HEK293 (cell line): ENCODE data around the gene ANKRD44.

Source experiments
- CTCF ChIA-PET: fragments of 350-600 bp; formaldehyde crosslinking; extraction: SDS; loops from one replicate; lab custom pipeline; 2021; ENCODE audit warnings: antibody characterized with exemption; lab: Yijun Ruan, JAX
- POLR2A ChIA-PET: fragments of 300-600 bp; formaldehyde crosslinking; extraction: SDS; loops from one replicate; lab custom pipeline; 2020; ENCODE audit warnings: antibody characterized with exemption, inconsistent platforms; lab: Yijun Ruan, JAX
- H3K27ac ChIP-seq: fragments of 200-500 bp; sonication (Bioruptor generic); 2 replicates; pipeline ENCODE4 v1.5.1; 2014; ENCODE audit warnings: low read depth, low read length, control low read depth, inconsistent platforms; ENCODE audit errors: extremely low read depth
- H3K36me3 ChIP-seq, 2 experiments: fragments of 200-500 bp in 1 of 2; sonication (Bioruptor generic) in 1 of 2; 1 replicate in 1 of 2; 2 replicates in 1 of 2; pipeline ENCODE4 v1.5.1; 2014 to 2017; ENCODE audit warnings: inconsistent platforms in 2 of 2, low read length in 2 of 2; ENCODE audit not compliant: control insufficient read depth in 2 of 2, insufficient read depth in 1 of 2
- H3K4me1 ChIP-seq: fragments of 200-500 bp; sonication (Bioruptor generic); 2 replicates; pipeline ENCODE4 v1.5.1; 2014; ENCODE audit warnings: mild to moderate bottlenecking, low read length, inconsistent platforms; ENCODE audit not compliant: control insufficient read depth, insufficient read depth
- H3K4me3 ChIP-seq: 2 replicates; pipeline ENCODE4 v1.5.1; 2011; ENCODE audit warnings: low read depth, mild to moderate bottlenecking, control low read depth, low read length, moderate library complexity
- H3K9me3 ChIP-seq: fragments of 200-500 bp; sonication (Bioruptor generic); 2 replicates; pipeline ENCODE4 v1.5.1; 2014; ENCODE audit warnings: low read depth, low read length, inconsistent platforms; ENCODE audit not compliant: control insufficient read depth, insufficient read depth
- GLIS2 ChIP-seq: fragments of 450-650 bp; formaldehyde crosslinking; IDR thresholded peaks from 2 replicates; pipeline ENCODE4 v1.5.1; 2016; ENCODE audit warnings: missing biosample characterization, missing genetic modification characterization
- HOXC10 ChIP-seq: sonication (generic); formaldehyde crosslinking; IDR thresholded peaks from 2 replicates; pipeline ENCODE4 v1.8.1; 2023; ENCODE audit warnings: mild to moderate bottlenecking, missing genetic modification reagents
- KLF10 ChIP-seq: fragments of 450-650 bp; IDR thresholded peaks from 2 replicates; pipeline ENCODE4 v1.5.1; 2018; ENCODE audit warnings: missing biosample characterization, mild to moderate bottlenecking, missing genetic modification characterization
- WT1 ChIP-seq: fragments of 450-650 bp; formaldehyde crosslinking; IDR thresholded peaks from 2 replicates; pipeline ENCODE4 v1.5.1; 2016; ENCODE audit warnings: missing biosample characterization, missing genetic modification characterization
- ZBTB48 ChIP-seq: fragments of 450-650 bp; formaldehyde crosslinking; IDR thresholded peaks from 2 replicates; pipeline ENCODE4 v1.5.1; 2016; ENCODE audit warnings: missing biosample characterization, missing genetic modification characterization
- ZEB2 ChIP-seq: fragments of 450-650 bp; formaldehyde crosslinking; IDR thresholded peaks from 2 replicates; pipeline ENCODE4 v1.5.1; 2016; ENCODE audit warnings: missing biosample characterization, missing genetic modification characterization
- ZFP3 ChIP-seq: fragments of 450-650 bp; formaldehyde crosslinking; IDR thresholded peaks from 2 replicates; pipeline ENCODE4 v1.5.1; 2016; ENCODE audit warnings: low read depth, missing biosample characterization, missing genetic modification characterization
- ZNF138 ChIP-seq: fragments of 450-650 bp; formaldehyde crosslinking; IDR thresholded peaks from 2 replicates; pipeline ENCODE4 v1.5.1; 2016; ENCODE audit warnings: missing biosample characterization, missing genetic modification characterization, borderline replicate concordance
- ZNF16 ChIP-seq: fragments of 450-650 bp; formaldehyde crosslinking; IDR thresholded peaks from 2 replicates; pipeline ENCODE4 v1.5.1; 2016; ENCODE audit warnings: low read depth, missing biosample characterization, missing genetic modification characterization
- ZNF266 ChIP-seq: fragments of 450-650 bp; formaldehyde crosslinking; IDR thresholded peaks from 2 replicates; pipeline ENCODE4 v1.5.1; 2016; ENCODE audit warnings: missing biosample characterization, missing genetic modification characterization, low read depth
- ZNF335 ChIP-seq: fragments of 450-650 bp; formaldehyde crosslinking; conservative IDR thresholded peaks from 2 replicates; pipeline ENCODE4 v1.5.1; 2016; ENCODE audit warnings: missing biosample characterization, missing genetic modification characterization
- ZNF341 ChIP-seq: fragments of 450-650 bp; formaldehyde crosslinking; IDR thresholded peaks from 2 replicates; pipeline ENCODE4; 2016; ENCODE audit warnings: low read depth, missing biosample characterization, missing genetic modification characterization
- ZNF433 ChIP-seq: fragments of 450-650 bp; formaldehyde crosslinking; IDR thresholded peaks from 2 replicates; pipeline ENCODE4 v1.5.1; 2016; ENCODE audit warnings: missing biosample characterization, missing genetic modification characterization, low read depth
- ZNF521 ChIP-seq: fragments of 450-650 bp; formaldehyde crosslinking; IDR thresholded peaks from 2 replicates; pipeline ENCODE4 v1.5.1; 2017; ENCODE audit warnings: missing biosample characterization, mild to moderate bottlenecking, missing genetic modification characterization
- ZNF561 ChIP-seq: fragments of 450-650 bp; IDR thresholded peaks from 2 replicates; pipeline ENCODE4 v1.5.1; 2018; ENCODE audit warnings: missing biosample characterization, missing genetic modification characterization, borderline replicate concordance
- ZNF596 ChIP-seq: fragments of 450-650 bp; IDR thresholded peaks from 2 replicates; pipeline ENCODE4 v1.5.0; 2018; ENCODE audit warnings: missing biosample characterization, mild to moderate bottlenecking, missing genetic modification characterization, moderate library complexity
- ZNF623 ChIP-seq: fragments of 450-650 bp; formaldehyde crosslinking; IDR thresholded peaks from 2 replicates; pipeline ENCODE4 v1.5.1; 2016; ENCODE audit warnings: missing biosample characterization, missing genetic modification characterization
- ZNF664 ChIP-seq: fragments of 450-650 bp; formaldehyde crosslinking; IDR thresholded peaks from 2 replicates; pipeline ENCODE4 v1.5.1; 2016; ENCODE audit warnings: missing biosample characterization, missing genetic modification characterization
- ZNF76 ChIP-seq: fragments of 450-650 bp; formaldehyde crosslinking; IDR thresholded peaks from 2 replicates; pipeline ENCODE4; 2016; ENCODE audit warnings: low read depth, missing biosample characterization, missing genetic modification characterization, borderline replicate concordance
- ZNF791 ChIP-seq: fragments of 450-650 bp; formaldehyde crosslinking; IDR thresholded peaks from 2 replicates; pipeline ENCODE4 v1.5.1; 2016; ENCODE audit warnings: missing biosample characterization, missing genetic modification characterization
- ZNF792 ChIP-seq: fragments of 450-650 bp; formaldehyde crosslinking; IDR thresholded peaks from 2 replicates; pipeline ENCODE4 v1.5.1; 2016; ENCODE audit warnings: missing biosample characterization, missing genetic modification characterization
- ZNF843 ChIP-seq: fragments of 450-650 bp; formaldehyde crosslinking; IDR thresholded peaks from 2 replicates; pipeline ENCODE4 v1.5.1; 2016; ENCODE audit warnings: missing biosample characterization, missing genetic modification characterization
- TF ChIP-seq, protein P1 (sequence below): fragments of 450-650 bp; formaldehyde crosslinking; IDR thresholded peaks from 2 replicates; pipeline ENCODE4 v1.5.1; 2017; ENCODE audit warnings: missing biosample characterization, missing genetic modification characterization
- TF ChIP-seq, protein P2 (sequence below): fragments of 450-650 bp; formaldehyde crosslinking; IDR thresholded peaks from 2 replicates; pipeline ENCODE4 v1.5.1; 2017; ENCODE audit warnings: missing biosample characterization, mild to moderate bottlenecking, missing genetic modification characterization, moderate library complexity
- TF ChIP-seq, protein P3 (sequence below): fragments of 450-650 bp; IDR thresholded peaks from 2 replicates; pipeline ENCODE4 v1.5.1; 2018; ENCODE audit warnings: missing biosample characterization, missing genetic modification characterization

Gene ANKRD44

DNA sequence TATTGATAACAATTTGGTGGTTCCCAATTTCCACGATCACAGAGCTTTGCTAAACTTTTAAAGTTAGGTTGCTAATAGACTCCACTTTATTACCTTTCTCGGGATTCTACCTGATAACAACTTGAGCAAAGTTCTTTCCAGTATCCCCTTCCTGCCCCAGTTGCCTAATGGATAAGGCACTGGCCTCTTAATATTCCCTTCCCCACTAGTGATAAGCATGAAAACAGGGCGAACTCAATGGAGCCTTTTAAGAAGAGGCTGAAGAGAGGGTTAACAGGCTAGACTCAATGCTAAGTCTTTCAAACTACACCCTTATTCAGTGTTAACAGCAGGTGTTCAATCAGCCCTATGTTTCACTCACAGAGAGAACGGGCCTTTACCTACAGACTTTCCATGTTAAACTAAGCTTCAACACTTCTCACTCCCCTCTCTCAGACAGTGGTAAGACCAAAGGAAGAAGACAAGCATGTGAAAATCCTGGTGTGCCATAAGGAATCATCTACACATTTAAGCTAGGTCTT is 75.8 kb downstream of the ANKRD44 start:
- H3K27ac ChIP-seq, result no peak overlapping the region
- CTCF ChIA-PET, result interaction anchor here (0.6 to 1.1 kb wide), 3 partner anchors 18 to 75 kb away, joined by 3 to 4 read pairs (median 3); no protein-coding TSS in a partner anchor
- no peak for TF ChIP-seq ZNF664
- TF ChIP-seq WT1, result no peak
- no peak for TF ChIP-seq ZBTB48 (tag by site-specific recombination)
- no peak for TF ChIP-seq ZNF138 (tag by site-specific recombination)
- no peak for TF ChIP-seq ZNF843 (tag by site-specific recombination)
- no peak for TF ChIP-seq ZNF335 (tag by site-specific recombination)
- no peak for TF ChIP-seq ZNF341 (tag by site-specific recombination)
- TF ChIP-seq ZNF596 (tag by site-specific recombination), result no peak
- TF ChIP-seq GLIS2 (tag by site-specific recombination), result no peak
- no peak for TF ChIP-seq ZNF266 (tag by site-specific recombination)
- TF ChIP-seq ZEB2 (tag by site-specific recombination), result no peak
- no peak for TF ChIP-seq HOXC10 (CRISPR knock-in tag)
- TF ChIP-seq, all 188 proteins: peak for 0
- POLR2A ChIA-PET, result interaction anchor here (0.7 kb wide), 1 partner anchor 66 kb away, joined by 5 read pairs; no protein-coding TSS in a partner anchor
- H3K4me3 ChIP-seq, result no peak overlapping the region
- H3K36me3 ChIP-seq, result no peaks in the 10 kb centered on the region
- H3K4me1 ChIP-seq, result no peaks in the 10 kb centered on the region
- no peaks in the 10 kb centered on the region for H3K9me3 ChIP-seq

DNA sequence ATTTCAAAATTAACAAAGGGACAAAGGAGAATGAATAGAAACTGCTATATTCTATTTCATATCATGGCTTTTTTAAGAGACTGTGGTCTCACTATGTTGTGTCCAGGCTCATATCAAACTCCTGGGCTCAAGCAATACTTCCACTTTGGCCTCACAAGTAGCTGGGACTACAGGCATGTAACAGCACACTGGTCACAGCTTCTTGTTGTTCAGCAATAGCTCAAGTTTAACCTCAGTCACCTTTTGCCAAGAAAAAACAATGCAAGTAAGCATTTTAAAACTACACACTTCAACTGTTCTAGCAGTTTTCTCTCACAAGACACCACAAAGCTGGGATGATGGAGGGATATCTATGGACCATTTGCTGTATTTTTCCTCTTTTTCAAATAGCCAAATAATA is 77.1 kb downstream of the ANKRD44 start:
- no peaks in the 10 kb centered on the region for H3K9me3 ChIP-seq
- H3K27ac ChIP-seq, result no peak overlapping the region
- H3K36me3 ChIP-seq, result no peaks in the 10 kb centered on the region
- no peak overlapping the region for H3K4me3 ChIP-seq
- TF ChIP-seq ZNF792 (tag by site-specific recombination) (no peak), KLF10 (tag by site-specific recombination) (no peak), ZNF561 (no peak), ZNF623 (tag by site-specific recombination) (no peak), ZFP3 (tag by site-specific recombination) (no peak), ZNF791 (tag by site-specific recombination) (no peak), ZNF266 (tag by site-specific recombination) (no peak), ZNF76 (tag by site-specific recombination) (no peak), ZNF433 (tag by site-specific recombination) (no peak), ZNF16 (no peak), ZNF521 (no peak)
- TF ChIP-seq, protein P1, sequence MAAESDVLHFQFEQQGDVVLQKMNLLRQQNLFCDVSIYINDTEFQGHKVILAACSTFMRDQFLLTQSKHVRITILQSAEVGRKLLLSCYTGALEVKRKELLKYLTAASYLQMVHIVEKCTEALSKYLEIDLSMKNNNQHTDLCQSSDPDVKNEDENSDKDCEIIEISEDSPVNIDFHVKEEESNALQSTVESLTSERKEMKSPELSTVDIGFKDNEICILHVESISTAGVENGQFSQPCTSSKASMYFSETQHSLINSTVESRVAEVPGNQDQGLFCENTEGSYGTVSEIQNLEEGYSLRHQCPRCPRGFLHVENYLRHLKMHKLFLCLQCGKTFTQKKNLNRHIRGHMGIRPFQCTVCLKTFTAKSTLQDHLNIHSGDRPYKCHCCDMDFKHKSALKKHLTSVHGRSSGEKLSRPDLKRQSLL (tag by site-specific recombination), result no peak
- TF ChIP-seq, protein P2, sequence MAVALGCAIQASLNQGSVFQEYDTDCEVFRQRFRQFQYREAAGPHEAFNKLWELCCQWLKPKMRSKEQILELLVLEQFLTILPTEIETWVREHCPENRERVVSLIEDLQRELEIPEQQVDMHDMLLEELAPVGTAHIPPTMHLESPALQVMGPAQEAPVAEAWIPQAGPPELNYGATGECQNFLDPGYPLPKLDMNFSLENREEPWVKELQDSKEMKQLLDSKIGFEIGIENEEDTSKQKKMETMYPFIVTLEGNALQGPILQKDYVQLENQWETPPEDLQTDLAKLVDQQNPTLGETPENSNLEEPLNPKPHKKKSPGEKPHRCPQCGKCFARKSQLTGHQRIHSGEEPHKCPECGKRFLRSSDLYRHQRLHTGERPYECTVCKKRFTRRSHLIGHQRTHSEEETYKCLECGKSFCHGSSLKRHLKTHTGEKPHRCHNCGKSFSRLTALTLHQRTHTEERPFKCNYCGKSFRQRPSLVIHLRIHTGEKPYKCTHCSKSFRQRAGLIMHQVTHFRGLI (tag by site-specific recombination), result no peak
- TF ChIP-seq, protein P3, sequence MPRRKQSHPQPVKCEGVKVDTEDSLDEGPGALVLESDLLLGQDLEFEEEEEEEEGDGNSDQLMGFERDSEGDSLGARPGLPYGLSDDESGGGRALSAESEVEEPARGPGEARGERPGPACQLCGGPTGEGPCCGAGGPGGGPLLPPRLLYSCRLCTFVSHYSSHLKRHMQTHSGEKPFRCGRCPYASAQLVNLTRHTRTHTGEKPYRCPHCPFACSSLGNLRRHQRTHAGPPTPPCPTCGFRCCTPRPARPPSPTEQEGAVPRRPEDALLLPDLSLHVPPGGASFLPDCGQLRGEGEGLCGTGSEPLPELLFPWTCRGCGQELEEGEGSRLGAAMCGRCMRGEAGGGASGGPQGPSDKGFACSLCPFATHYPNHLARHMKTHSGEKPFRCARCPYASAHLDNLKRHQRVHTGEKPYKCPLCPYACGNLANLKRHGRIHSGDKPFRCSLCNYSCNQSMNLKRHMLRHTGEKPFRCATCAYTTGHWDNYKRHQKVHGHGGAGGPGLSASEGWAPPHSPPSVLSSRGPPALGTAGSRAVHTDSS (tag by site-specific recombination), result no peak
- CTCF ChIA-PET, result interaction anchor here (0.7 to 0.9 kb wide), 2 partner anchors 13 to 15 kb away, joined by 3 to 7 read pairs; no protein-coding TSS in a partner anchor
- H3K4me1 ChIP-seq, result no peaks in the 10 kb centered on the region
- POLR2A ChIA-PET, result no interaction called here
